ENCODE measurements around the gene PRODH.
"Not testable (repeated sequence)": the region's sequence is repeated elsewhere in the genome, so short reads cannot be mapped to it uniquely, and the experiment has no call there.

Gene PRODH

GRCh38 chr22:18935889-18936529, at the start of gene PRODH:
TSS of gene PRODH (minus strand) at chr22:18936293. CDS start at chr22:18936287, 6 bp downstream.
- DNase-seq = no peak

- DNase-seq = no peak
Observed at GRCh38 chr22:18985780-18986179, 49.7 kb upstream of the PRODH start.

GRCh38 chr22:18984564-18984963, 48.5 kb upstream of the PRODH start:
- no peak for DNase-seq

- no peak for DNase-seq
Observed at GRCh38 chr22:18983120-18983651, 47.1 kb upstream of the PRODH start.

- no peak for DNase-seq
Observed at GRCh38 chr22:18980829-18981228, 44.7 kb upstream of the PRODH start.

GRCh38 chr22:18979957-18980356, 43.9 kb upstream of the PRODH start:
- no peak for DNase-seq

GRCh38 chr22:18978506-18978905, 42.4 kb upstream of the PRODH start:
- DNase-seq = no peak

- DNase-seq = no peak
Observed at GRCh38 chr22:18977824-18978425, 41.8 kb upstream of the PRODH start.

GRCh38 chr22:18976197-18976751, 40.2 kb upstream of the PRODH start:
- no peak for DNase-seq

GRCh38 chr22:18975434-18976196, 39.5 kb upstream of the PRODH start:
- no peak for DNase-seq

GRCh38 chr22:18974477-18975180, 38.5 kb upstream of the PRODH start:
- no peak for DNase-seq

GRCh38 chr22:18973264-18974031, 37.4 kb upstream of the PRODH start:
- DNase-seq = no peak

- DNase-seq = not testable (repeated sequence)
Observed at GRCh38 chr22:18972591-18972990, 36.5 kb upstream of the PRODH start.

GRCh38 chr22:18972029-18972428, 35.9 kb upstream of the PRODH start:
- not testable (repeated sequence) for DNase-seq

GRCh38 chr22:18971321-18971751, 35.2 kb upstream of the PRODH start:
- no peak for DNase-seq

- no peak for DNase-seq
Observed at GRCh38 chr22:18970948-18971315, 34.8 kb upstream of the PRODH start.

GRCh38 chr22:18970176-18970947, 34.3 kb upstream of the PRODH start:
- DNase-seq = no peak

GRCh38 chr22:18969158-18969942, 33.3 kb upstream of the PRODH start:
- DNase-seq = not testable (repeated sequence)

GRCh38 chr22:18968011-18968749, 32.1 kb upstream of the PRODH start:
- no peak for DNase-seq
